GM19397 (cell line): Measurements from ENCODE around the gene ARSB.

Experiments
- ATAC-seq: cut with Tn5 transposase; IDR thresholded peaks from one replicate; pipeline ENCODE4 v1.9.1; 2021; ENCODE audit warnings: mild to moderate bottlenecking, moderate library complexity; ENCODE audit not compliant: unreplicated experiment

ARSB gene

GRCh38 chr5:78810098-78810920 is 174.8 kb downstream of the ARSB start:
- ATAC-seq: no peak

DNA sequence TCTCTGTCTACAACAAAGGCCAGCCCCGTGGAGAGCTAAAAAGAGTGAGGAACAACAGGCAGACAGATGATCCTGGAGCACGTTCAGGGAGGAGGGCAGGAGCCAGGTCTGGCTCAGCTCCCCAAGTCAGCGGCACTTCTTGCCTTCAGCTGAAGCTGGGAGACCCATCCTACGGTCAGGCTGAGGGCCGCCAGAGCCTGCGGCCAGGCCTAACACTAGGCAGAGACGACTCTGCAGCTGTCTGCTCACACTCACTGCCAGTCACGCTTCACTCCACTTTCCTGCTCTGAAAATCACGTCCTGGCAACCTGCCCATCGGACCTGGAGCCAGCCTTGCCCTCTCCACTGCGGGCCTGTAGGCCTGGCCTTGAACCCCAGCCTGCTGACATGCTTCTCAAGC is 175.7 kb downstream of the ARSB start:
- ATAC-seq: no peak

GRCh38 chr5:78808818-78809217 is 176.3 kb downstream of the ARSB start:
- ATAC-seq: no peak

- ATAC-seq: no peak
Observed at GRCh38 chr5:78808380-78808779, 176.7 kb downstream of the ARSB start.

DNA sequence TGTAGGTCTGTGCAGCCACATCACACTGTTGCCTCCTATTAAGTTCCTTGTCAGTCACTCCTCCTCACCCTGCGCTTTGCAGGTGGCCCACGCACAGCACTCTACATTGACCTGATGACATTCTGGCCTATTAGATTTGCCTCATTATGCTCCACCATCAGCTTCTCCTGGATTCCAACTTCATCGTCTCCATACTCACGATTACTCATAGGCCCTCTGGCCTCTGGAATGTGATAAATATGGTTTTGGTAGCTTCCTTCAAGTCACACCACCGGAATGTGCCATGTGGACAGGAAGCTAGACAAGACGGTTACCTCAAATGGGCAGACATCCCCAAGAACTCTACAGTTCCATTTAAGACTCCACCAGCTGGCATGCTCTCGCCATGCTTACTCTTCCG is 178.6 kb downstream of the ARSB start:
- ATAC-seq: no peak

DNA sequence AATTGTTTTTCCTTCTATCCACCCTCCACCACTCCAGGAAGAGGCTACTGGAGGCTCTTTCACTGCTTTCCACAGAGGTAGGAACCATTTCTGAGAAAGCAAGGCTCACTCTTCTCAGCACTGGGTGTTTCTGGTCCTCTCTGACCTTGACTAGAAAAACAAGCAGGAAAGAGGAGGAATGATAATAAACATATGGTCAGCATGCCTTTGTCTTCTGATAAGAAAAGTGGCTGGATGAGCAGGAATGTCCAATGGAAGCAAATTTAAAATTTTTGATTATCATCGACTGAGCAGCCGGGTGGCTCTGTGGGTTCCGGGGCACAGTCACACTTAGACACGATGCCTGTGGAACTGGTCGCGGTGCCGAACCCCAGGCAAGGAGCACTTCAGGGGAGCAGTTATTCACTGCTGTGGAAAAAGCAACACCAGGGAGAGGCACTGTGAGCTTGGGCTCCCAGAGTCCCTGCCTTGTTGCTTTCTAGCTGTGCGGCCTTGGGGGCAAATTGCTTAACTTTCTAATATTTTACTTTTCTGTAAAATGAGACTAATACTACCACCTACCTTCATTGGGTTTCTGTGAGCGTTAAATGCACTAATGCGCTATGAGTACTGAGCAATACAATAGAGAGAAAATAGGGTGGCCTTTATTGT is 179.5 kb downstream of the ARSB start:
- ATAC-seq: no peak

DNA sequence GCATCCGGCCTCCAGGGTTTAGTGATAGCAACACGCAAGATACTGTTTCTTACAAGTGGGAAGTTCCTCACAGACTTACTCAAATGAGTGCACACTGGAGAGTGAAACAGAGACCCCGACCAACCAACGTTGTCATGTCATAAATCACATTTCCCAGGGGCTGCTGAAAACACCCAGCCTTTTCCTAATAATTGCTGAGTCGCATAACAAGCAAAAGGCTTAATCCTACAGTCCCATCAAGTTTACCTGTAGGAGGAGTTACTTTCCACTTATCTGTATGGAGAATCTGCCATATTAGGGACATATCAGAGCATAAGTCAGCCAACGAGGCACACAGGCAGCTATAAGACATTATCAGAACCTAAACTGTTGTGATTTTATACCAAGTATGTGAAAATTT is 180.1 kb downstream of the ARSB start:
- no peak for ATAC-seq

- ATAC-seq: no peak
Observed at GRCh38 chr5:78803941-78804340, 181.2 kb downstream of the ARSB start.

- no peak for ATAC-seq
Observed at GRCh38 chr5:78803353-78803752, 181.8 kb downstream of the ARSB start.

DNA sequence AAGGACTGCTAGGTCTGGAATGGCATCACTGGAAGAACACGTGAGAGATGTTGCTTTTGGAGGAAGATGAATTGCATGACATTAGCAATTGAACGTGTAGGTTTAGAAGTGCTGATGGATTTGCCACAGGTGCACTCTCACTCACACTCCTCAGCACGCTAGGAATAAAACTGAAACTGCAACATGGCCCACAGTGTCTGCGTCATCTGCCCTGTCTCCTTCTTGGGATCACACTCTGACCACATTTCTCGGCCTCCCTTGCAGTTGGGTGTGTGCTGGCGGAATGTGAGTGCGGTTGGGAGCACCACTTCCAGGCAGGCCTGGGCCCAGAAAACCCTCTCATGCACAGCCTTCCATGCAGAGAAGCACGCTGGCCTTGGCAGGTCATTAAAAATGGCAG is 183.7 kb downstream of the ARSB start:
- no peak for ATAC-seq

- no peak for ATAC-seq
Observed at GRCh38 chr5:78799266-78800017, 185.7 kb downstream of the ARSB start.

DNA sequence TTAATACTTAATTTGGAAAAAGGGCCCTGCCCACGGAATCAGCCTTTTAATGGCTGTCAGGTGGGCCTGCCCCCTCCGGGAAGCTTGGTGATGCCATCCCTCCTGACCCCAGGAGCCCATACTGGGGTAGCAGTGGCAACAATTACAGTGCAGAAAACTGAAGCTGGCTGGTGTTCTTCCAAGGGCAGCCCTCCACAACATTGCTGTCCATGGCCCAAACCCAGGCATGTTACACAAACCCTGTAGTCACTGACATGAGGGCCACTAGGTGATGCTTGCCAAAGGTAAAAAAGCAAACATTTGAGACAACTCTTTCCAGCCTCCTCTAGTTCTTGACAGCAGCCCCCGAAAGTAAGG is 186.5 kb downstream of the ARSB start:
- no peak for ATAC-seq

GRCh38 chr5:78797936-78798672 is 187.0 kb downstream of the ARSB start:
- ATAC-seq: no peak

GRCh38 chr5:78795757-78796156 is 189.4 kb downstream of the ARSB start:
- no peak for ATAC-seq

GRCh38 chr5:78794693-78795215 is 190.4 kb downstream of the ARSB start:
- no peak for ATAC-seq

DNA sequence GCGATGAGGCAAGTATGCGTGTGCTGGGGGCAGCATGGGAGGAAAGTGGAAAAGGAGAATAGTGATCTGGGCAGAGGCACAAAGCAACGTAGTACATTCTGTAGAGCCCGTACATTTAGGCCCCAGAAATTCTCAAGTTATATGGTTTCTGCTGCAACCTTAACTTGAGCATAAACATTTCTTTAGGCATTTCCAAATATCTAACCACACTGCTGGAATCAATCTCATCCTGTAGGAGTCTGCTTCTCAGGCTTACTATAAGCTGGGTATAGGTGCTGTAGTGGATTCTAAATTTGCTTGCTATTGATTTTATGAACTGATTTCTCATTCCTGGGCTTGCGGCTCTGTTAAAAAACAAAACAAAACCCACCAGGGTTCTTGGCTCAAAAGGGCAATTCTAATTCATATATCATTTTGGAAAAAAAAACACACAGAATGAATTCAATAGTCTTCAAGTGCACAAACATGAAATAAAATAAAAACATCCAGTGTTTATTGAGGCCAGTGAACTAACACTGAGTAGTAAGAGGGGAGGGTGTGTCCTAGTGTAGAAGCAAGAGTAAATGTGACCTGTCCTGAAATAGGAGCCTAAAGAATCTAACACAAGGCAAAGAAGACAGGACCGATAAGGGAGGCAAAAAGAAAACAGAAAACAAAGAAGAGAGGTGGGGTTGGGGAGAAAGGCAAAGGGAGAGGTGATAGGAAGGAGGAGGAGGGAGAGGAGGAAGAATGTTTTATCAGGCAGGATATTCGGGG is 191.0 kb downstream of the ARSB start:
- no peak for ATAC-seq

DNA sequence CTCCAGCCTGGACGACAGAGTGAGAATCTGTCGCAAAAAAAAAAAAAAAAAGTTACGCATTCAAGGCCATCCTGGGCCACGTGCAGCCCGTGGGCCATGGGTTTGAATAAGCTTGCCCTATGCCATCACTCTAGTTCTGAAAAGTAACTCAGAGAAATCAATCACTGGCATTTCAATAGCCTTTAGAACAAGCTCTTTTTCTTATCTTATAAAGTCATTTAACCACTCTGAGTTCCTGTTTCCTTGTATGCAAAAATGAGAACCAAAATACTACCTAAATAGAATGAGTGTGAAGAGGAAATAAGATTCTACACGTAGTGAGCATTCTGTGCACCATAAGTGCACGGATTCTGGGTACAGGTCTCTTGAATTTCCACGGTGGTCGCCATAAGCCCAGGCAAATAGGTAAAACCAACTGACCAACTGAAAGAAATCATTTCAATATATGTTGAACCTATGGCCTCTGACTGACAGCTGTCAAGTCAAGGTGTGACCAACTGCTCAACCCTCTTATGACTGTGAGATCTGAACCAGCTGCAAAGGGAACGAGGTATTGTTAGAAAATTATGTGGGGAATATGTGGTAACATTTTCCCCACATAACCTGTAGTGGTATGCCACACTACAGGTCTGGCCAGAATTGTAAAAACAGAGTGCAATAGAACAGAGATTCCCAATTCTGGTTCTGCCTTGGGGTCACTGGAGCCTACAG is 192.6 kb downstream of the ARSB start:
- ATAC-seq: peak; percentile 68

DNA sequence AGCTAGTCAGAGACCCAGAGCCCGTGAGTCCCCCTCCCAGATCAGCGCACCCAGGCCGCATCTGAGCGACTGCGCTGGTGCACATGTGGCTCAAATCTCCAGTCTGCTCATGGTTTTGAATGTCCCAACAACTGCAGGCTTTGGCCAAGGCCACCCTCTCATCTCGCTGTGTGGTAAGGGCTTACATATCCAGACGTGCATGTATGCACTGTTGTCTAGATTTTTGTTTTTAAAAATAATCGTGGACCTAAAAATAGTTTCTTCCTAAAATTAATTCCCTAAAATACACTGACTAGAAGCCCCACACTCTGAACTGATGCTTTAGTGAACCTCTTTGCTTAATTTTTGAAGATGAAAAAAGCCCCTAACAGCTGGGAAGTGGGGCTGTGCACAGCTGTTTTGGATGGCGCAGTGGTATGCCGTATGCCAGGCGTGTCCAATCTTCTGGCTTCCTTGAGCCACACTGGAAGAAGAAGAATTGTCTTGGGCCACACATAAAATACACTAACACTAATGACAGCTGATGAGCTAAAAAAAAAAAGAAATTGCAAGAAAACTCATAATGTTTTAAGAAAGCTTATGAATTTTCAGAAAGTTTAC is 193.5 kb downstream of the ARSB start:
- no peak for ATAC-seq

DNA sequence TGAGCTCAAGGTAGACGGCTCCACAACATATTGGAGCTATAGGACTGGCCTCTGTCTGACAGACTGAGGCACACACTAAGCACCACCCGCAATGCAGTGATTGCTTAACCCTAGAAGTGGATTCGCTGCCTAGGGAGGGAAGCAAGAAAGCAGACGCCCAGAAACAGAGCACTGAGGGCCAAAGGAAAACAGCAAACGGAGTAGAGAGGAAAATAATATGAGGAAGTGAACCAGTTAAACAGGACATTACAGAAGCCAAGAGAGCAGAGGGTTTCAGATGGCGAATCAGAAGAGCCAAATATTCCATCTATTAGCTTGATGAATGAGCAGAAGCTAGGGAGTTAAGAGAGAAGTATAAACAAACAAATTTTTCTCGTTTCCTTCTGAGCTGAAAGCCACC is 197.3 kb downstream of the ARSB start:
- no peak for ATAC-seq
